NCI-H1694 (cell line): ENCODE measurements around the gene PXN.
A peak's percentile ranks its signal among the peaks of the same experiment; 100 is the strongest.
"Not testable (repeated sequence)": the region's sequence is repeated elsewhere in the genome, so short reads cannot be mapped to it uniquely, and the experiment has no call there.

Experiments
- DNase-seq: peaks from one replicate; lab custom pipeline; 2025; lab: John Stamatoyannopoulos, UW

Gene PXN

DNA sequence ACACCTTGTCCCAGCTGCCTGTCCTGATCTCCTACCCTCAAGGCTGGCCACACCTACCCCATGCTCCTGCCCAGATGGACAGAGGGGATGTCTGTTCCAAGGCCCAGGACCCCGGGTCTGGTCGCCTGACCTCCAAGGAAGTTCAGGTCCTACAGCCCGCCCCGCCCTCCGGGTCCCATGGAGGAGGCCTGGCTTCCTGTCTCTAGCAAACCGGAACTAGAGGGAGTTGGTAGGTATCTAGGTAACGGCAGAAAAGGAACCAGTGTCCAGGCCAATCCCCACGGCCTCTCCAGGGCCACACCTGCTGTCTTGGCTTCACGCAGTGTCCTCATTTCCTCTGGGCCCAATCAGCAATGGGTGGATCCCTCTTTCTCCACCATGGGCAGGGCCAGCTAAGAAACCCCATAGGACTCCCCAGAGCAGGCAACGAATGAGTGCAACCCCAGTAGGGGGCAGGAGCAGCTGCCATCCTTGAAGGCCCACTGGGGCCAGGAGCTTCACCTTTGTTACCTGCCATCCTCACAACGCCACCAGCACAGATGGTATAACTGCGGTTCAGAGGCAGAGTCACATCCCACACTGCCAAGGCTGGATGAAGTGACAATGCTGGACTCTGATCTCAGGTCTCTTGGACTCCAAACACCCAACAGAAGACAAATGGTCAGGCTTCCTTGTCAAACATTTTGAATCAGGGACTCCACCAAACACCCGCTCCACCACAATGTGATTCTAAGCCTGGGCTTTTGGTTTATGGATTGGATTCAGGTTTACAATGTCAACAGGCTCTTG is 39.5 kb downstream of the PXN start:
- no peak for DNase-seq

DNA sequence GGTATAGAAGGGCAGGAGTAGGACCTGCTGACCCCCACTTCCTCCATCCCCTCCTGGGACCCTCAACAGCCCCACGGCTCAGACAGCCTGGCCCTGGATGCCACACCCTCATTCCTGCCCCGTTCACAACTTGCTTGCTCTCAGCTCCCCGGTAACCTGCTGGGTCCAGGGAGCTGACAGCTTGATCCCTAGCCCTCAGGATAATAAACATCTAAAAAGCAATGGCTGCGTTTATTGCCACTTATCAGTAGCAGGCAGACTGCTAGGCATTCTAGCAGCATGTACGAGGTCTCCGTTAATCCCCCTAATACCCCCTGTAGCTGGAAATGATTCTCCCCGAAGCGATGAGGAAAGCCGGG is 40.4 kb downstream of the PXN start:
- no peak for DNase-seq

- DNase-seq, result peak; percentile 36
Measured at GRCh38 chr12:120224304-120225199, 41.0 kb downstream of the PXN start.

GRCh38 chr12:120223458-120224303 is 41.8 kb downstream of the PXN start:
- no peak for DNase-seq

- DNase-seq, result no peak
Measured at GRCh38 chr12:120222288-120222832, 43.2 kb downstream of the PXN start.

DNA sequence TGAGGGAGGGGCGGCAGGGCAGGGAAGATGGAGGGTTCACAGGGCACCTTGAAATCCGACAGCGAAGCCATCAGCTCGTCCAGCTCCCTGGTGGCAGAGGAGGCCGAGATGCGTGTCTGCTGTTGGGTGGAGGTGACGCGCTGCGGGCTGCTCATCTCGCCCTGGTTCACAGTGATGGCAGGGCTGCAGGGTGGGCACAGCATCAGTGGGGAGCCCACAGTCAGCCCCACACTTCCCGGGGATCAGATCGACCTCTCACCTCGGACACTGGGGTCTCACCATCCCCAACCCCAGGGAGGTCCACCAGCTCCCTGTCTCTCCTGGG is 44.0 kb downstream of the PXN start:
- no peak for DNase-seq

DNA sequence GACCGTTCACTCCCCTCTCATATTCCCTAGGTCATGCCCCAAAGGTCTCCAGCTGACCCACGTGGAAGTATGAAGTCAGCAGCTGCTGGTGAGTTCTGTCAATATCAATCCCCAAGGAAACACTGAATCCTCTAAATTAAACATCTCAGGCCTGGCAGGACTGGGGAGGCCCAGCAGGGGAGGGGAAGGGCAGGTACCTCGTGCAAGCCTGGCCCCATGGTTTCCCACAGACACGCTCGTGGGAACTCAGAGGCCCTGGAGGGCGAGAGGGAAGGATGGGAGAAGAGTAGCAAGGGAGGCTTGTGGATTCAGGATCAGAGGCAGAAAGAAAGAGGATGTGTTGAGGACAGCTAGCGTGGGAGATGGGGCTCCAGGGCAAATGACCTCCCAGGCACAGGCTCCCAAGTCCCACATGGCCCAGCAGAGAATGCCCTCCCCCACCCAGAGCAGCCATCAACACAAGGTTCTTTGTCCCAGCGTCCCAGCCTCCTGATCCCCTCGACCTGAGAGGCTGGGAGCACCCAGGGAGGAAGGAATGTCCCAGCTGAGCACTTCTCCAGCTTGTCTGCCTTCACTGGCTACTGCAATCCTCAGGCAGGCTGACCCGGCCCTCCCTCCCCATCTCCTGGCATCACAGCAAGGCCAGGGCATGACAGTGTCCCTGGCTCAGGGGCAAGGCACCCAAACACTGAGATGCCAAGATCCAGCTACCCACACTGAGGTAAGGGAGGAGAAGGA is 44.5 kb downstream of the PXN start:
- DNase-seq, result no peak

- DNase-seq, result no peak
Measured at GRCh38 chr12:120218680-120219606, 46.6 kb downstream of the PXN start.

GRCh38 chr12:120216742-120217605 is 48.6 kb downstream of the PXN start:
- DNase-seq, result no peak

DNA sequence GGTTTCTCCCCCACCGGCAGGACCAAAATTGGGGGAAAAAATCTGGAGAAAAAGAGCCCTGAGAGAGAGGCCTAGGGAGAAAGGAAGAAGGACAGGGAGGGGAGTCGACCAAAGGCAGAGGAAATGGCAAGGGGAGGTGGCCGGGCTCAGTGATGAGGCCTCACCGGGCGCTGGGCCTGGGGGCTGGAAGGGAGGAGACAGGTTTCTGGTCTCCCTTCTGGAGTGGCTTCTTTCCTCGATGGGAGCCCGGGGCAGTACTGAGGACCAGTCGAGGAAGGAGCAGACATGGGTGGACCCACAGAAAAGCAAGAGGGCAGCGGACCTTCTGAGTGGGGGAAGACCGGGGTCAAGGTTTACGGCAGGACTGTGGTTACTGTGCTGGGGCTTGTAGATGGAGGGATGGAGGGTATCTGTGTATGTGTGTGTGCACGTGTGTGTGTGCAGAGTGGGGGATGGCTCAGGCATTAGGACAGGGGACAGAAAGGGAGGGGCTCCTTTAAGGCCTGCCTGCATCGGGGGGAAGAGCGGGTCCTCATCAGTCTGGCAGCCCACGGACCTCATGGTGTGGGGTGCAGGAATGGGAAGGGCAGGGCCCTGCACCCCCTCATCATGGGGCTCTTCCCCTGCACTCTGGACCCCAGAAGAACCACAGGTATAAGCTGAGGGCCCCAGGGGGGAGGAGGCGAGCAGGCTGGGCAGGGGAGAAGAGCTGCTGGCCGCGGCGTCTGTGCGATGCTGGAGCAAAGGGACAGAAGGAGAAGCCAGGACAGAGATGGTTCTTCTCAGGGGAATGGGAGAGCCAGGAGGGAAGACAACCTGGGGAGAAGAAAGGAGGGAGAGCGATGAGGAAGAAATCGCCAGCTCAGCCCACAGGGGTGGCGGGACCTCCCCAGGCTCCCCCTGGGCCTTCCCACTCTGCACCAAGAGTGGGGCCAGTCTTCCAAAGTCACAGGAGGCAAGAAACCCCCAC is 49.5 kb downstream of the PXN start:
- DNase-seq, result no peak

GRCh38 chr12:120215357-120215735 is 50.2 kb downstream of the PXN start:
- no peak for DNase-seq

- DNase-seq, result no peak
Measured at GRCh38 chr12:120214626-120215356, 50.7 kb downstream of the PXN start.

DNA sequence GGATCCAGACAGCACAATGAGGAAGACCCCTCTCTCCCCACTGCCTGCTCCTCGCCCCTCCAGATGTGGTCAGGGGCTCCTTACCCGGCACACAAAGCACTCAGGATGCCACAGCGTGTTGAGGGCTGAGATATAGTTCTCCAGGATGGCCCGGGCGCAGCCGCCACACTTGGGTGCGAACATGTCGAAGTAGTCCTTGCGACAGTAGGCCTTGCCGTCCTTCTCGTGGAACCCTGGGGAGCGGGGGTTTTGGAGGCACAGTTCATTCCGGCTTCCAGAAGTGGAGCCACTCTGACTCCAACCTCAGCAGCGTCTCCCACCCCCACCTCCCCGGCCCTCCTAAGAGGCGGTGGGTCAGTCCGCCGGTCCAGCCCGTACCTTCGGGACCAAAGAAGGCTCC is 51.8 kb downstream of the PXN start:
- DNase-seq, result no peak

DNA sequence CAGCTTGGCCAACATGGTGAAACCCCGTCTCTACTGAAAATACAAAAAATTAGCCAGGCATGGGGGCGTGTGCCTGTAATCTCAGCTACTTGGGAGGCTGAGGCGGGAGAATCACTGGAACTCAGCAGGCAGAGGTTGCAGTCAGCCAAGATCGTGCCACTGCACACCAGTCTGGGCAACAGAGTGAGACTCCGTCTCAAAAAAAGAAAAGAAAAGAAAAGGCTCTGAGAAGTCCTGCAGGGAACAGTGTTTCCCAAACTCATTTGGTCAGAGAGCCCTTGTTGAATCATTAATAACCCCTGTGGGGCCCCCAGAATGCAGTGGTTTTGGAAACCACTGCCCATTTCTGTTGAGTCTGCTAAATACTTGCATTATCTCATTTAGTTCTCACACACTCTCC is 52.3 kb downstream of the PXN start:
- not testable (repeated sequence) for DNase-seq

GRCh38 chr12:120212301-120212700 is 53.2 kb downstream of the PXN start:
- no peak for DNase-seq

DNA sequence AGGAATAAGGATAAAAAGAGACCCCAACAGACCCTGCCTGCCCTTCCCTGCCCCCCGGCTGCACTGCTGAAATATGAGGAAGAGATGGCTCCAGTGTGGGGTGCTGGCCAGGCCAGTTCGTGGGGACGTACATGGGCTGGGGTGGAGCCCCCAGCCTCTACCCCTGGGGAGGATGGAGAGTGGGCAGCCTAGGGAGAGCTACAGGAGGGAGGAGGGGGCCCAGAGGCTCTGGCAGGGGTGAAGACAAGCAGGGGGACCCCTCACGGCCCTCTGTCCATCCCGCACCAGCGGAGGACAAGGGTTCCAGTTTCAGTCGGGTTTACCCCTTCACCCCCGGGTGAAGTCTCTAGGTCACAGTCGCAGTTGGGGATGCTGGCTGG is 53.6 kb downstream of the PXN start:
- DNase-seq, result no peak

GRCh38 chr12:120211243-120211903 is 54.2 kb downstream of the PXN start:
- DNase-seq, result no peak
